DND-41 (cell line): ENCODE results near the gene PPEF1.

Experiments
- ATAC-seq: fragments of 200-7000 bp; cut with Tn5 transposase; 3 replicates; pipeline ENCODE4 v1.9.1; 2021; ENCODE audit warnings: low read depth; ENCODE audit not compliant: insufficient read depth
- DNase-seq: peaks from one replicate; pipeline ENCODE4 v3.0.0-alpha.2; 2020
- H2AFZ ChIP-seq: 2 replicates; pipeline ENCODE4 v1.6.0; 2012; ENCODE audit warnings: low read depth, low read length
- H3K27ac ChIP-seq: 2 replicates; pipeline ENCODE4 v1.5.1; 2012; ENCODE audit warnings: low read length, inconsistent platforms
- H3K27me3 ChIP-seq: fragments of 200-600 bp; sonication (generic); 2 replicates; pipeline ENCODE4 v1.6.0; 2012; ENCODE audit warnings: low read length, mild to moderate bottlenecking, inconsistent platforms; ENCODE audit not compliant: insufficient read depth, poor library complexity
- H3K36me3 ChIP-seq: 2 replicates; pipeline ENCODE4 v1.5.1; 2012; ENCODE audit warnings: low read length, inconsistent platforms; ENCODE audit not compliant: insufficient read depth
- H3K4me1 ChIP-seq: 2 replicates; pipeline ENCODE4 v1.5.1; 2012; ENCODE audit warnings: mild to moderate bottlenecking, low read length; ENCODE audit not compliant: insufficient read depth
- H3K4me2 ChIP-seq: 2 replicates; pipeline ENCODE4 v1.6.0; 2012; ENCODE audit warnings: mild to moderate bottlenecking, moderate library complexity, low read length, inconsistent platforms; ENCODE audit not compliant: insufficient read depth
- H3K4me3 ChIP-seq, 2 experiments: fragments of 200-600 bp in 1 of 2; shearing (Covaris generic) in 1 of 2; 2 replicates each; pipeline ENCODE4 v1.5.1; 2012 to 2016; ENCODE audit warnings: inconsistent platforms in 2 of 2, low read length in 2 of 2, mild to moderate bottlenecking in 2 of 2, low read depth in 1 of 2, moderate library complexity in 1 of 2
- H3K79me2 ChIP-seq: 2 replicates; pipeline ENCODE4 v1.6.0; 2012; ENCODE audit warnings: low read length, inconsistent platforms; ENCODE audit not compliant: insufficient read depth
- H3K9ac ChIP-seq: 2 replicates; pipeline ENCODE4 v1.6.0; 2012; ENCODE audit warnings: low read depth, mild to moderate bottlenecking, inconsistent platforms, low read length, moderate library complexity
- H3K9me3 ChIP-seq: 2 replicates; pipeline ENCODE4 v1.5.1; 2012; ENCODE audit warnings: low read length, moderate library complexity, mild to moderate bottlenecking, inconsistent platforms; ENCODE audit not compliant: insufficient read depth, severe bottlenecking
- H4K20me1 ChIP-seq: 2 replicates; pipeline ENCODE4 v1.6.0; 2012; ENCODE audit warnings: low read length; ENCODE audit not compliant: insufficient read depth
- EZH2 ChIP-seq: IDR thresholded peaks from 3 replicates; pipeline ENCODE4 v1.6.1; 2012; ENCODE audit warnings: borderline replicate concordance, low read depth, mild to moderate bottlenecking, moderate library complexity, low read length, inconsistent platforms; ENCODE audit not compliant: severe bottlenecking
- TF ChIP-seq, protein P1 (sequence below): IDR thresholded peaks from 2 replicates; pipeline ENCODE4 v1.5.1; 2012; ENCODE audit warnings: borderline replicate concordance, low read length, moderate library complexity, mild to moderate bottlenecking; ENCODE audit not compliant: poor library complexity, severe bottlenecking; ENCODE audit errors: extremely low read depth

PPEF1 gene

DNA sequence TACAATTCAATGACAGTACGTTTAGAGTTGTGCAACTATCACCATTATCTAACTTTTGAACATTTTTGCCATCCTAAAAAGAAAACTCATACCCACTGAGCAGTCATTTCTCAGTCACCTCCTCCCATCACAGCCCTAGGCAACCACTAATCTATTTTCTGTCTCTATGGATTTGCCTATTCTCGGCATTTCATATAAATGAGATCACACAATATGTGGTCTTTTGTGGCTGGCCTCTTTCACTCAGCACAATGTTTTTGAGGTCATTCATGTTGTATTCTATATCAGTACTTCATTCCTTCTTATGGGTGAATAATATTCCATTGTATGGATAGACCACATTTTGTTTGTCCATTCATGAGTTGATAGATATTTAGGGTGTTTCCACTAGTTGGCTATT lies 103.0 kb downstream of the PPEF1 start:
- Histone ChIP-seq H3K79me2 (no peaks in the 10 kb centered on the region), H3K9ac (no peak overlapping the region), H3K27ac (no peak overlapping the region), H3K27me3 (no peaks in the 10 kb centered on the region), H3K4me2 (no peak overlapping the region), H3K4me1 (no peaks in the 10 kb centered on the region), H3K9me3 (no peaks in the 10 kb centered on the region), H3K36me3 (no peaks in the 10 kb centered on the region), H2AFZ (no peak overlapping the region), H3K4me3 (no peak overlapping the region), H4K20me1 (no peaks in the 10 kb centered on the region)
- TF ChIP-seq, protein P1, sequence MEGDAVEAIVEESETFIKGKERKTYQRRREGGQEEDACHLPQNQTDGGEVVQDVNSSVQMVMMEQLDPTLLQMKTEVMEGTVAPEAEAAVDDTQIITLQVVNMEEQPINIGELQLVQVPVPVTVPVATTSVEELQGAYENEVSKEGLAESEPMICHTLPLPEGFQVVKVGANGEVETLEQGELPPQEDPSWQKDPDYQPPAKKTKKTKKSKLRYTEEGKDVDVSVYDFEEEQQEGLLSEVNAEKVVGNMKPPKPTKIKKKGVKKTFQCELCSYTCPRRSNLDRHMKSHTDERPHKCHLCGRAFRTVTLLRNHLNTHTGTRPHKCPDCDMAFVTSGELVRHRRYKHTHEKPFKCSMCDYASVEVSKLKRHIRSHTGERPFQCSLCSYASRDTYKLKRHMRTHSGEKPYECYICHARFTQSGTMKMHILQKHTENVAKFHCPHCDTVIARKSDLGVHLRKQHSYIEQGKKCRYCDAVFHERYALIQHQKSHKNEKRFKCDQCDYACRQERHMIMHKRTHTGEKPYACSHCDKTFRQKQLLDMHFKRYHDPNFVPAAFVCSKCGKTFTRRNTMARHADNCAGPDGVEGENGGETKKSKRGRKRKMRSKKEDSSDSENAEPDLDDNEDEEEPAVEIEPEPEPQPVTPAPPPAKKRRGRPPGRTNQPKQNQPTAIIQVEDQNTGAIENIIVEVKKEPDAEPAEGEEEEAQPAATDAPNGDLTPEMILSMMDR, result no peak
- TF ChIP-seq EZH2, result no peak
- no peak for DNase-seq
- no peak for ATAC-seq

DNA sequence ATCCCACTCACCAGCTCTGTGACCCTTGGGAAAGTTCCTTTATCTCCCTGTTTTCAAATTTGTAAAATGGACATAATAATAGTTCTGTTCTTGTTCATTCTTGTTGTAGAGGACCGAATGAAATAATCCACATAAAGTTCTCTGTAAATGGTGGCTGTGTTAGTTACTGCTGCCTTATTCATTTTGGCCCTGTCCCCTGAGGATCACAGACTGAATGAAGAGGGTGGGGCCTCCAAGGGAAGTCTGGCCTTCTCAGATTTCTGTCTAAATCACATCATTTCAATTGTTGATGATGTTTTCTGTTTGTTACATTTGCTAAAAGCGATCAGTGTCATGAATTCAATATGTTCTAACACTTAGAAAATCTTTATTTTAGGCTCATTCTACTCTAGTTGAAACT lies 117.9 kb downstream of the PPEF1 start:
- no peak overlapping the region for H3K4me3 ChIP-seq
- H3K4me2 ChIP-seq, result no peak overlapping the region
- TF ChIP-seq EZH2, result no peak
- TF ChIP-seq, protein P1, result no peak
- no peaks in the 10 kb centered on the region for H3K4me1 ChIP-seq
- H3K27me3 ChIP-seq, result no peaks in the 10 kb centered on the region
- H3K9ac ChIP-seq, result no peak overlapping the region
- ATAC-seq (no peak), DNase-seq (no peak)
- H2AFZ ChIP-seq, result no peak overlapping the region
- no peaks in the 10 kb centered on the region for H3K36me3 ChIP-seq
- H3K27ac ChIP-seq, result no peak overlapping the region
- H3K79me2 ChIP-seq, result no peaks in the 10 kb centered on the region
- no peaks in the 10 kb centered on the region for H3K9me3 ChIP-seq
- no peaks in the 10 kb centered on the region for H4K20me1 ChIP-seq

DNA sequence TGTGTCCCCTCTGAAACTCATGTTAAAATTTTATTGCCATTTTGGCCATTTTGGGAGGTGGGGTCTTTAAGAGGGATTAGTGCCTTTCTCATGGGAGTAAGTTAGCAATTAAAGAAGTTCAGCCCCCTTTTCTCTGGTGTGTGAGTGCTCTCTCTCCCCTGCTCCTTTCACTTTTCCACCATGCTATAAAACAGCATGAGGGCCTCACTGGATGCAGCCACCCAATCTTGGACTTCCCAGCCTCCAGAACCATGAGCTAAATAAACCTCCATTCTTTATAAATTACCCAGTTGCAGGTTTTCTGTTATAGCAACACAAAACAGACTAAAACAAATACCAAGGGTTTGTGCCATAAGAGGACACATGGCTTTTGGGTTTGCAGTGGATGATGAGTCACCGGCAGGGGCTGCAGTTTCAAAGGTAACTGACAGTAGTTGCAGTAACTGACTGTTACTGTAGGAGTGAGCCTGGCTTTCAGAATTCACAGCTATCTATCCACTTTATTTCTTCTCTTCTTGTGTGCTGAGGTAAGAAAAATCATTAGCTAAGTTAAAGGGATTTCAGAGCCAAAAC lies 121.5 kb downstream of the PPEF1 start:
- Histone ChIP-seq H3K36me3 (no peaks in the 10 kb centered on the region), H4K20me1 (no peaks in the 10 kb centered on the region), H3K79me2 (no peaks in the 10 kb centered on the region), H3K4me3 (no peak overlapping the region), H3K4me2 (no peak overlapping the region), H3K4me1 (no peaks in the 10 kb centered on the region), H3K9me3 (no peaks in the 10 kb centered on the region), H2AFZ (no peak overlapping the region), H3K27me3 (no peaks in the 10 kb centered on the region), H3K9ac (no peak overlapping the region), H3K27ac (no peak overlapping the region)
- ATAC-seq, result peak; percentile 45; the same call in 1 of the 3 replicates
- TF ChIP-seq EZH2, result no peak
- TF ChIP-seq, protein P1, result no peak
- DNase-seq, result no peak
